Measurements from ENCODE around the gene FMO4. TPM values are rescaled to one million over a fixed set of nuclear protein-coding genes. Genes with fewer than 3 reads are reported as not detected.
"Not testable (repeated sequence)": the region's sequence is repeated elsewhere in the genome, so short reads cannot be mapped to it uniquely, and the experiment has no call there.

The FMO4 gene
- total RNA-seq, 2 donors from 2014 or later, result 1.5 to 2.3 TPM

- peaks cover 5 to 7% of the 10 kb centered on the region in 2 donors for H3K9me3 Mint-ChIP-seq
- H3K36me3 Mint-ChIP-seq (ENCODE audit: insufficient read depth in 2 of 2), result peaks cover 2% of the 10 kb centered on the region in 2 donors
- H3K4me1 Mint-ChIP-seq (ENCODE audit: low read depth), result no peaks in the 10 kb centered on the region
- DNase-seq (no peak), ATAC-seq (replicated peaks in 1 of 2) (no peak)
- H3K4me3 Mint-ChIP-seq, result no peak overlapping the region
- H3K27ac Mint-ChIP-seq, result no peak overlapping the region
- peaks cover 9% of the 10 kb centered on the region for H3K27me3 Mint-ChIP-seq (ENCODE audit: low read depth)
Observed at GRCh38 chr1:171345536-171345935, 31.6 kb downstream of the FMO4 start.

GRCh38 chr1:171346881-171347280 is 32.9 kb downstream of the FMO4 start:
- H3K4me3 Mint-ChIP-seq, result no peak overlapping the region
- no peaks in the 10 kb centered on the region for H3K4me1 Mint-ChIP-seq (ENCODE audit: low read depth)
- ATAC-seq (replicated peaks in 1 of 2) (no peak), DNase-seq (no peak)
- peaks cover 16% of the 10 kb centered on the region for H3K27me3 Mint-ChIP-seq (ENCODE audit: low read depth)
- H3K36me3 Mint-ChIP-seq (ENCODE audit: insufficient read depth in 2 of 2), result peaks cover 2% of the 10 kb centered on the region in 2 donors
- H3K27ac Mint-ChIP-seq, result no peak overlapping the region
- H3K9me3 Mint-ChIP-seq, result peaks cover 5 to 7% of the 10 kb centered on the region in 2 donors

- ATAC-seq (replicated peaks in 1 of 2), result no peak
- Mint-ChIP-seq H3K27ac (no peak overlapping the region), H3K27me3 (ENCODE audit: low read depth) (peaks cover 16% of the 10 kb centered on the region), H3K9me3 (peaks cover 0 to 7% of the 10 kb centered on the region in 2 donors), H3K4me1 (ENCODE audit: low read depth) (no peaks in the 10 kb centered on the region), H3K4me3 (no peak overlapping the region), H3K36me3 (ENCODE audit: insufficient read depth in 2 of 2) (peaks cover 0 to 2% of the 10 kb centered on the region in 2 donors)
- DNase-seq, result no peak
Observed at GRCh38 chr1:171350594-171350993, 36.6 kb downstream of the FMO4 start.

- no peak for ATAC-seq (replicated peaks in 1 of 2)
- Mint-ChIP-seq H3K4me1 (ENCODE audit: low read depth) (no peaks in the 10 kb centered on the region), H3K27ac (no peak overlapping the region), H3K4me3 (no peak overlapping the region), H3K36me3 (ENCODE audit: insufficient read depth in 2 of 2) (peaks cover 0 to 2% of the 10 kb centered on the region in 2 donors), H3K9me3 (peaks cover 0 to 7% of the 10 kb centered on the region in 2 donors), H3K27me3 (ENCODE audit: low read depth) (peaks cover 16% of the 10 kb centered on the region)
- no peak for DNase-seq
Observed at GRCh38 chr1:171351961-171352360, 38.0 kb downstream of the FMO4 start.

GRCh38 chr1:171352554-171352953 is 38.6 kb downstream of the FMO4 start:
- peaks cover 0 to 2% of the 10 kb centered on the region in 2 donors for H3K36me3 Mint-ChIP-seq (ENCODE audit: insufficient read depth in 2 of 2)
- H3K27ac Mint-ChIP-seq, result no peak overlapping the region
- H3K4me3 Mint-ChIP-seq, result no peak overlapping the region
- H3K27me3 Mint-ChIP-seq (ENCODE audit: low read depth), result peaks cover 16% of the 10 kb centered on the region
- peaks cover 0 to 7% of the 10 kb centered on the region in 2 donors for H3K9me3 Mint-ChIP-seq
- no peak for ATAC-seq (replicated peaks in 1 of 2)
- DNase-seq, result no peak
- H3K4me1 Mint-ChIP-seq (ENCODE audit: low read depth), result no peaks in the 10 kb centered on the region

- Mint-ChIP-seq H3K4me3 (no peak overlapping the region), H3K27me3 (ENCODE audit: low read depth) (peaks cover 10% of the 10 kb centered on the region), H3K27ac (no peak overlapping the region), H3K4me1 (ENCODE audit: low read depth) (no peaks in the 10 kb centered on the region), H3K36me3 (ENCODE audit: insufficient read depth in 2 of 2) (peaks cover 0 to 1% of the 10 kb centered on the region in 2 donors), H3K9me3 (peaks cover 0 to 1% of the 10 kb centered on the region in 2 donors)
- ATAC-seq (replicated peaks in 1 of 2) (no peak), DNase-seq (no peak)
Observed at GRCh38 chr1:171355727-171356126, 41.7 kb downstream of the FMO4 start.

GRCh38 chr1:171357179-171357578 is 43.2 kb downstream of the FMO4 start:
- H3K36me3 Mint-ChIP-seq (ENCODE audit: insufficient read depth in 2 of 2), result peaks cover 0 to 2% of the 10 kb centered on the region in 2 donors
- H3K27ac Mint-ChIP-seq, result no peak overlapping the region
- DNase-seq (no peak), ATAC-seq (replicated peaks in 1 of 2) (no peak)
- H3K4me3 Mint-ChIP-seq, result no peak overlapping the region
- H3K27me3 Mint-ChIP-seq (ENCODE audit: low read depth), result peaks cover 9% of the 10 kb centered on the region
- H3K4me1 Mint-ChIP-seq (ENCODE audit: low read depth), result no peaks in the 10 kb centered on the region
- H3K9me3 Mint-ChIP-seq, result peaks cover 2 to 7% of the 10 kb centered on the region in 2 donors

DNA sequence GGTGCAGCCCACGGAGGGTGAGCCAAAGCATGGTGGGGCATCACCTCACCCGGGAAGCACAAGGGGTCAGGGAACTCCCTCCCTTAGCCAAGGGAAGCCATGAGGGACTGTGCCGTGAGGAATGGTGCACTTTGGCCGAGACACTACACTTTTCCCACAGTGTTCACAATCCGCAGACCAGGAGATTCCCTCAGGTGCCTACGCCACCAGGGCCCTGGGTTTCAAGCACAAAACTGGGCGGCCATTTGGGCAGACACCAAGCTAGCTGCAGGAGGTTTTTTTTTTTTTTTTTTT is 45.3 kb downstream of the FMO4 start:
- H3K27ac Mint-ChIP-seq; DNase-seq; H3K4me1 Mint-ChIP-seq (ENCODE audit: low read depth); H3K36me3 Mint-ChIP-seq (ENCODE audit: insufficient read depth in 2 of 2); H3K4me3 Mint-ChIP-seq; H3K27me3 Mint-ChIP-seq (ENCODE audit: low read depth); ATAC-seq (replicated peaks in 1 of 2): not testable (repeated sequence)
- peaks cover 2 to 12% of the 10 kb centered on the region in 2 donors for H3K9me3 Mint-ChIP-seq

GRCh38 chr1:171359731-171360527 is 45.9 kb downstream of the FMO4 start:
- not testable (repeated sequence) for H3K4me3 Mint-ChIP-seq; H3K4me1 Mint-ChIP-seq (ENCODE audit: low read depth); H3K27me3 Mint-ChIP-seq (ENCODE audit: low read depth); H3K27ac Mint-ChIP-seq; DNase-seq; H3K36me3 Mint-ChIP-seq (ENCODE audit: insufficient read depth in 2 of 2); ATAC-seq (replicated peaks in 1 of 2)
- H3K9me3 Mint-ChIP-seq, result peaks cover 2 to 12% of the 10 kb centered on the region in 2 donors

DNA sequence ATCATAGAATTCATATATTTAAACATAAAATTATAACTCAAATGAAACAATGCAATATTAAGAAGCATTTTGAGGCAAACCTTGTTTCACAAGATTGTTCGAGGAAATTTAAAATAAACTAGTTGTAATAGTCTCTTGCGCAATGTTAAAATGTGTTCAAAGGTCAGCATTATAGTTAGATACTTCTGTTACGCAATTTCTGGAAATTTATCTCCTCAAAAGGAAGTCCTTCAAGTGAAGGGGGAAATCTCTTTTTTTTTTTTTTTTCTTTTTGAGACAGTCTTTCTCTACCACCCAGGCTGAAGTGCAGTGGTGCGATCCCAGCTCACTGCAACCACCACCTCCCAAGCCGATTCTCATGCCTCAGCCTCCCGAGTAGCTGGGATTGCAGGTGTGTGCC is 52.1 kb downstream of the FMO4 start:
- no peaks in the 10 kb centered on the region for H3K4me1 Mint-ChIP-seq (ENCODE audit: low read depth)
- ATAC-seq (replicated peaks in 1 of 2), result no peak
- peaks cover 1 to 16% of the 10 kb centered on the region in 2 donors for H3K9me3 Mint-ChIP-seq
- no peak for DNase-seq
- peaks cover 2 to 3% of the 10 kb centered on the region in 2 donors for H3K36me3 Mint-ChIP-seq (ENCODE audit: insufficient read depth in 2 of 2)
- H3K27ac Mint-ChIP-seq, result no peak overlapping the region
- H3K4me3 Mint-ChIP-seq, result no peak overlapping the region
- peaks cover under 1% of the 10 kb centered on the region for H3K27me3 Mint-ChIP-seq (ENCODE audit: low read depth)

DNA sequence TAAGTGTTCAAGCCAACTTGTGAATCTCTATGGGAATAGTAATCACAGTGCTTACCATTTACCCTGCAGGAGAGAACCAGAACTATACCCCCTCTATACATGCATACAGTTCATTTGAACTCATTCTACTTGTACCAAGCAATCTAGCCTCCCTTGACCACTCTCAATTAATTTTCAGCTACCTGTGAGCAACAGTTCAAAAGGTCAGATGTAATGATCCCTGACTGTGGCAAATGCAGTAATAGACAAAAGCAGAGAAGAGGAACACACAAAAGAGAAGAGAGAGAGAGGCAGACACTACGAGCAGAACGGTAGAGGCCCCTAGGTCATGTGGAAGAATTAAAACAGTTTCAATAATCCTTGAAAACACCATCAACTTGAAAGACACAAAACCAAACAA is 52.8 kb downstream of the FMO4 start:
- Mint-ChIP-seq H3K9me3 (peaks cover 1 to 12% of the 10 kb centered on the region in 2 donors), H3K36me3 (ENCODE audit: insufficient read depth in 2 of 2) (peaks cover 2 to 3% of the 10 kb centered on the region in 2 donors), H3K4me1 (ENCODE audit: low read depth) (no peaks in the 10 kb centered on the region), H3K4me3 (no peak overlapping the region), H3K27me3 (ENCODE audit: low read depth) (no peaks in the 10 kb centered on the region), H3K27ac (no peak overlapping the region)
- DNase-seq (no peak), ATAC-seq (replicated peaks in 1 of 2) (no peak)

GRCh38 chr1:171367436-171367835 is 53.5 kb downstream of the FMO4 start:
- Mint-ChIP-seq H3K36me3 (ENCODE audit: insufficient read depth in 2 of 2) (peaks cover 2 to 3% of the 10 kb centered on the region in 2 donors), H3K27ac (no peak overlapping the region), H3K27me3 (ENCODE audit: low read depth) (no peaks in the 10 kb centered on the region), H3K4me3 (no peak overlapping the region), H3K9me3 (peaks cover 1 to 6% of the 10 kb centered on the region in 2 donors), H3K4me1 (ENCODE audit: low read depth) (no peaks in the 10 kb centered on the region)
- no peak for ATAC-seq (replicated peaks in 1 of 2)
- DNase-seq, result no peak

GRCh38 chr1:171372418-171373084 is 58.6 kb downstream of the FMO4 start:
- no peak for ATAC-seq (replicated peaks in 1 of 2)
- peaks cover 3% of the 10 kb centered on the region in 2 donors for H3K9me3 Mint-ChIP-seq
- no peaks in the 10 kb centered on the region for H3K36me3 Mint-ChIP-seq (ENCODE audit: insufficient read depth in 2 of 2)
- no peak for DNase-seq
- H3K27ac Mint-ChIP-seq, result no peak overlapping the region
- no peaks in the 10 kb centered on the region for H3K4me1 Mint-ChIP-seq (ENCODE audit: low read depth)
- no peak overlapping the region for H3K4me3 Mint-ChIP-seq
- no peaks in the 10 kb centered on the region for H3K27me3 Mint-ChIP-seq (ENCODE audit: low read depth)

Data from activated T-cell treated with anti-CD3 and anti-CD28 coated beads, Interleukin-2, amount 50 U/mL, for 72 hours (primary cell).